A673 (cell line): ENCODE measurements around the gene AKAP7. TPM values are rescaled to one million over a fixed set of nuclear protein-coding genes. Genes with fewer than 3 reads are reported as not detected.
A peak's percentile ranks its signal among the peaks of the same experiment; 100 is the strongest.

ENCODE experiments used
- BruUV-seq: library from RNA; stranded (reverse); fragments of 400-500 nt; replicated peaks from 2 replicates; lab custom pipeline; 2021; lab: Mats Ljungman, UMichigan
- CTCF ChIA-PET: fragments of 300-600 bp; sonication (Branson Sonifier 250); formaldehyde crosslinking; loops from one replicate; lab custom pipeline; 2022; ENCODE audit warnings: antibody characterized with exemption; lab: Charles Lee
- POLR2A ChIA-PET: fragments of 300-600 bp; sonication (Branson Sonifier 250); formaldehyde crosslinking; loops from one replicate; lab custom pipeline; 2022; ENCODE audit warnings: antibody characterized with exemption; ENCODE audit not compliant: low non-redundant PET; lab: Charles Lee
- DNase-seq: peaks from one replicate; pipeline ENCODE4 v3.0.0-alpha.2; 2015; ENCODE audit warnings: low spot score
- H3K27ac ChIP-seq: fragments of 200-600 bp; sonication (generic); 2 replicates; pipeline ENCODE4 v1.5.1; 2016; ENCODE audit warnings: mixed run types, low read depth, mild to moderate bottlenecking, mixed read lengths, antibody characterized with exemption, low read length; ENCODE audit not compliant: poor library complexity, severe bottlenecking
- H3K27me3 ChIP-seq: fragments of 200-600 bp; sonication (generic); replicated peaks from 2 replicates; pipeline ENCODE4 v1.6.1; 2017; ENCODE audit warnings: mixed run types, low read depth, mild to moderate bottlenecking, mixed read lengths, antibody characterized with exemption, low read length; ENCODE audit not compliant: insufficient read depth, poor library complexity
- H3K36me3 ChIP-seq: fragments of 200-600 bp; sonication (generic); 2 replicates; pipeline ENCODE4 v1.6.1; 2016; ENCODE audit warnings: mixed run types, mild to moderate bottlenecking, mixed read lengths, antibody characterized with exemption, low read length; ENCODE audit not compliant: insufficient read depth, poor library complexity, severe bottlenecking
- H3K4me1 ChIP-seq: fragments of 200-600 bp; sonication (generic); 2 replicates; pipeline ENCODE4 v1.6.1; 2017; ENCODE audit warnings: mixed run types, mild to moderate bottlenecking, mixed read lengths, antibody characterized with exemption, low read length; ENCODE audit not compliant: insufficient read depth, poor library complexity, severe bottlenecking
- H3K4me3 ChIP-seq: fragments of 200-600 bp; sonication (generic); 2 replicates; pipeline ENCODE4 v1.5.1; 2016; ENCODE audit warnings: low read depth, mixed run types, mild to moderate bottlenecking, mixed read lengths, low read length; ENCODE audit not compliant: poor library complexity, severe bottlenecking
- H3K9me3 ChIP-seq: fragments of 200-600 bp; sonication (generic); 2 replicates; pipeline ENCODE4 v1.6.1; 2016; ENCODE audit warnings: mixed run types, low read depth, mild to moderate bottlenecking, mixed read lengths, antibody characterized with exemption, low read length; ENCODE audit not compliant: poor library complexity, severe bottlenecking
- EZH2 ChIP-seq: fragments of 200-600 bp; sonication (generic); IDR thresholded peaks from 2 replicates; pipeline ENCODE4 v1.6.1; 2017; ENCODE audit warnings: borderline replicate concordance, low read depth, mild to moderate bottlenecking, mixed read lengths, antibody characterized with exemption, low read length; ENCODE audit not compliant: poor library complexity, severe bottlenecking
- intact Hi-C: fragments of 100-400 bp; cut with micrococcal nuclease; formaldehyde crosslinking; loops from one replicate; pipeline ENCODE4 v1.10.0; 2022; ENCODE audit not compliant: unreplicated experiment
- total RNA-seq: library from RNA; stranded (reverse); gene quantifications from 2 replicates; pipeline ENCODE4 v1.2.3, GENCODE V29; 2021
- TF ChIP-seq, protein P1 (sequence below): fragments of 300-800, 200-600 bp; sonication (generic); conservative IDR thresholded peaks from 2 replicates; pipeline ENCODE4 v1.5.1; 2017; ENCODE audit warnings: low read depth, mild to moderate bottlenecking, antibody characterized with exemption, low read length, moderate library complexity, mixed read lengths

AKAP7 gene
- total RNA-seq, 1 experiment from 2014 or later: 59.5 TPM

DNA sequence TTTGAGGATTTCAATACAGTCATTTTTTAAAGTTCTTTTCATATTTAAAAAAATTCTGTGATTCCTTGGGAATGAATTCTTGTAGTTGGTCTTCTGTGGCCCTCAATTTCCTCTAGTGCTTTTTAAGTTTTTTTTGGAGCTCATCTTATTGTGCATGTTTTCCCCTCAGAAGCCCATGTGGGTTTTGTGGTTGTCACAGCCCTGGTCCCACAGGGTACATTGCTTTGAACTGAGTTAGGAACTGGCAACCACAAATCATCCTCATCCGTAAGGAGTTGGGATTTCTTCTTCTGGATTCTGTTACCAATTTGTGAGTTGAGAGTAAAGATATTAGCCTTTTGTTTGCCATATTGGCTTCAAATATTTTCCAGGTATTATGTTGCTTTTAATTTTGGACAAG is 89.9 kb downstream of the AKAP7 start:
- ChIA-PET CTCF (no interaction called here), POLR2A (no interaction called here)
- Histone ChIP-seq H3K4me1 (peaks cover 36% of the 10 kb centered on the region), H3K36me3 (peaks cover 16% of the 10 kb centered on the region), H3K4me3 (no peak overlapping the region), H3K9me3 (no peaks in the 10 kb centered on the region), H3K27me3 (no peaks in the 10 kb centered on the region), H3K27ac (no peak overlapping the region)
- no peak for TF ChIP-seq EZH2
- TF ChIP-seq, protein P1, sequence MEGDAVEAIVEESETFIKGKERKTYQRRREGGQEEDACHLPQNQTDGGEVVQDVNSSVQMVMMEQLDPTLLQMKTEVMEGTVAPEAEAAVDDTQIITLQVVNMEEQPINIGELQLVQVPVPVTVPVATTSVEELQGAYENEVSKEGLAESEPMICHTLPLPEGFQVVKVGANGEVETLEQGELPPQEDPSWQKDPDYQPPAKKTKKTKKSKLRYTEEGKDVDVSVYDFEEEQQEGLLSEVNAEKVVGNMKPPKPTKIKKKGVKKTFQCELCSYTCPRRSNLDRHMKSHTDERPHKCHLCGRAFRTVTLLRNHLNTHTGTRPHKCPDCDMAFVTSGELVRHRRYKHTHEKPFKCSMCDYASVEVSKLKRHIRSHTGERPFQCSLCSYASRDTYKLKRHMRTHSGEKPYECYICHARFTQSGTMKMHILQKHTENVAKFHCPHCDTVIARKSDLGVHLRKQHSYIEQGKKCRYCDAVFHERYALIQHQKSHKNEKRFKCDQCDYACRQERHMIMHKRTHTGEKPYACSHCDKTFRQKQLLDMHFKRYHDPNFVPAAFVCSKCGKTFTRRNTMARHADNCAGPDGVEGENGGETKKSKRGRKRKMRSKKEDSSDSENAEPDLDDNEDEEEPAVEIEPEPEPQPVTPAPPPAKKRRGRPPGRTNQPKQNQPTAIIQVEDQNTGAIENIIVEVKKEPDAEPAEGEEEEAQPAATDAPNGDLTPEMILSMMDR: no peak
- DNase-seq: no peak
- intact Hi-C loops: no loop called here
- BruUV-seq: no TSS peak

DNA sequence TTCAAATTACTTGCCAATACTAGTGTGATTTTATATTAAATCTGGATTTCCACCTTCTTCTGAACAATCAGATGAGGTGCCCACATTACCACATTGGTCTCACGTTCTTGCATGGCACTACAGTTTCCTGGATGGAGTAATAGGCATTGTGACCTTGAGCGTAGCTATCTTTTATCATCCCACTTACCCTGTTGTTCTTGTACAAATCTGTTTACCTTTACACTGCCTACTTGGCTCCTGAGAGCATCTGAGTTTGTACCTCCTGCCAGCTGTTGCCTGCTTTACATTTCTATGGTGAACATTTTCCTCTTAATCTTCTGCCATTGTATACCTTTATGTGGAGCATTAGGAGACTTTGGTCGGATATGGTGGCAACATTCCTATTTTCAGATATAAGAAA is 90.7 kb downstream of the AKAP7 start:
- intact Hi-C loops: no loop called here
- ChIA-PET POLR2A (no interaction called here), CTCF (no interaction called here)
- no peaks in the 10 kb centered on the region for H3K9me3 ChIP-seq
- H3K27ac ChIP-seq: peak overlapping the region; percentile 50
- H3K36me3 ChIP-seq: peaks cover 13% of the 10 kb centered on the region
- H3K27me3 ChIP-seq: no peaks in the 10 kb centered on the region
- H3K4me3 ChIP-seq: no peak overlapping the region
- DNase-seq: no peak
- no peak for TF ChIP-seq EZH2
- TF ChIP-seq, protein P1: no peak
- BruUV-seq: no TSS peak
- H3K4me1 ChIP-seq: peaks cover 42% of the 10 kb centered on the region

DNA sequence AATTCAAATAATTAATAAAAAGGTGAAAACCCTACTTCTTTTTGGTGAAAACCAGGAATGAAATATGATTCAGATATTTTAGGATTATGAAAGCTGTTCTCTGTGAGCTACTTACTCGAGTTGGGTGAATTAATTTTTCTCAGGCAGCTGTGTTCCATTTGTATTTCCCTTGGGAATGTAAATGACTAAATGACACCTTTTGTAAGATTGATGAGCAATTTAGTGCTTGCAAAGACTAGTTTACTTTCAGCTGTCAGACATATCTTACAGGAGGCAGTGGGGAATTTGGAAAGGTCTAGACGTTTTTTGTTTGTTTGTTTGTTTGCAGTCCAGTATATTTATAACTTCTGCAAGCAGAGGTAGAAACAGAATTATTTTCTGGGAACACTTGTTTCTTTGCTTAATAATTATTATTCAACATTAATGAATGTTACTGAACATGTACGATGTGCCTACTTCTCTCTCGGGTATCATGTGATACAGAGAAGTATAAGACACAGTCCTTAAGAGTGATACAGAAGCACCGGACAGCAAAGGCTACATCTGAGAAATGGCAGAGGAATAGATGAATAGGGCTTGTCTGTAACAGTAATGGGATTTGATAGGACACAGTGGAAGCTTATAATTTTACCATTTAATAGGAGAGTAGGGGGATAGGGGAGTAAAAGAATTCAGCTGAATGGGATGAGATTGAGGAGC is 91.3 kb downstream of the AKAP7 start:
- CTCF ChIA-PET: no interaction called here

More for the DNA sequence above, 91.3 kb downstream of the AKAP7 start:
- TF ChIP-seq, protein P1: no peak
- no peak for TF ChIP-seq EZH2
- no peak overlapping the region for H3K4me3 ChIP-seq
- H3K36me3 ChIP-seq: peaks cover 8% of the 10 kb centered on the region
- H3K27ac ChIP-seq: peak overlapping the region; percentile 50
- intact Hi-C loops: no loop called here
- POLR2A ChIA-PET: no interaction called here
- no peaks in the 10 kb centered on the region for H3K9me3 ChIP-seq
- H3K4me1 ChIP-seq: peaks cover 48% of the 10 kb centered on the region
- no TSS peak for BruUV-seq
- no peak for DNase-seq
- no peaks in the 10 kb centered on the region for H3K27me3 ChIP-seq
